HepG2 (cell line): ENCODE measurements around the gene CSTB. TPM values are rescaled to one million over a fixed set of nuclear protein-coding genes. Genes with fewer than 3 reads are reported as not detected.

ENCODE experiments used
- CBX5 ChIP-seq: sonication (generic); formaldehyde crosslinking; IDR thresholded peaks from 2 replicates; pipeline ENCODE4 v1.4.0; 2020; ENCODE audit warnings: missing genetic modification reagents, borderline replicate concordance
- FOXM1 ChIP-seq: sonication (generic); formaldehyde crosslinking; IDR thresholded peaks from 2 replicates; pipeline ENCODE4 v1.5.0; 2020; ENCODE audit warnings: missing genetic modification reagents
- HMG20A ChIP-seq: IDR thresholded peaks from 2 replicates; pipeline ENCODE4 v1.6.1; 2016; ENCODE audit warnings: borderline replicate concordance
- SIX4 ChIP-seq: sonication (generic); formaldehyde crosslinking; IDR thresholded peaks from 2 replicates; pipeline ENCODE4 v1.4.0; 2020; ENCODE audit warnings: missing genetic modification reagents
- TOPORS ChIP-seq: sonication (generic); formaldehyde crosslinking; IDR thresholded peaks from 2 replicates; pipeline ENCODE4 v1.8.0; 2023; ENCODE audit warnings: mild to moderate bottlenecking, missing genetic modification reagents
- WIZ ChIP-seq: sonication (generic); formaldehyde crosslinking; IDR thresholded peaks from 2 replicates; pipeline ENCODE4 v1.5.1; 2020; ENCODE audit warnings: mild to moderate bottlenecking, missing genetic modification reagents
- ZBTB46 ChIP-seq: sonication (generic); formaldehyde crosslinking; IDR thresholded peaks from 2 replicates; pipeline ENCODE4 v1.4.0; 2020; ENCODE audit warnings: mild to moderate bottlenecking, missing genetic modification reagents, borderline replicate concordance
- ZC3H13 ChIP-seq: sonication (generic); formaldehyde crosslinking; IDR thresholded peaks from 2 replicates; pipeline ENCODE4 v1.8.1; 2023; ENCODE audit warnings: mild to moderate bottlenecking, missing genetic modification reagents, moderate library complexity
- ZNF263 ChIP-seq: sonication (generic); formaldehyde crosslinking; IDR thresholded peaks from 2 replicates; pipeline ENCODE4 v1.4.0; 2020; ENCODE audit warnings: missing genetic modification reagents
- ZNF276 ChIP-seq: sonication (generic); formaldehyde crosslinking; IDR thresholded peaks from 2 replicates; pipeline ENCODE4 v1.4.0; 2020; ENCODE audit warnings: mild to moderate bottlenecking, low read depth, missing genetic modification reagents
- ZNF280D ChIP-seq: sonication (generic); formaldehyde crosslinking; IDR thresholded peaks from 2 replicates; pipeline ENCODE4 v1.5.1; 2020; ENCODE audit warnings: mild to moderate bottlenecking, missing genetic modification reagents
- polyA plus RNA-seq, 8 experiments: library from polyadenylated mRNA; depleted of rRNA in 3 of 8; stranded (reverse) in 7 of 8; unstranded in 1 of 8; fragments of >200 nt; fragmentation: Illumina TruSeq in 4 of 8; extraction: Trizol in 4 of 8; gene quantifications; 2 replicates each; pipeline versions ENCODE4 v1.2.1 to v1.2.3, GENCODE V29; 2011 to 2016; ENCODE audit warnings: low read depth in 4 of 8, missing spikeins in 1 of 8, mixed read lengths in 1 of 8; ENCODE audit not compliant: insufficient read depth in 1 of 8
- total RNA-seq, 5 experiments: library from RNA; depleted of rRNA; stranded (reverse); fragments of >200 nt; fragmentation: Illumina TruSeq; extraction: Trizol; gene quantifications; 2 replicates each; pipeline ENCODE4 v1.2.3, GENCODE V29; 2016; ENCODE audit warnings: low read depth in 1 of 5
- TF ChIP-seq, protein P1 (sequence below): sonication (generic); formaldehyde crosslinking; IDR thresholded peaks from 2 replicates; pipeline ENCODE4 v1.4.0; 2020; ENCODE audit warnings: mild to moderate bottlenecking, missing genetic modification reagents
- TF ChIP-seq, protein P2 (sequence below): sonication (generic); formaldehyde crosslinking; IDR thresholded peaks from 2 replicates; pipeline ENCODE4 v1.4.0; 2020; ENCODE audit warnings: missing genetic modification reagents, mild to moderate bottlenecking, borderline replicate concordance
- TF ChIP-seq, protein P3 (sequence below): IDR thresholded peaks from 2 replicates; pipeline ENCODE4 v1.6.1; 2016; ENCODE audit warnings: low read depth, borderline replicate concordance
- TF ChIP-seq, protein P4 (sequence below): IDR thresholded peaks from 2 replicates; pipeline ENCODE4 v1.6.1; 2018; ENCODE audit warnings: missing genetic modification reagents, mild to moderate bottlenecking, missing compliant biosample characterization

Gene CSTB
- total and polyA plus RNA-seq, 2 of the 13 experiments (the other 11 are each of a cell fraction or from before 2014, with no cell fraction given) = 11.7 to 94.1 TPM

DNA sequence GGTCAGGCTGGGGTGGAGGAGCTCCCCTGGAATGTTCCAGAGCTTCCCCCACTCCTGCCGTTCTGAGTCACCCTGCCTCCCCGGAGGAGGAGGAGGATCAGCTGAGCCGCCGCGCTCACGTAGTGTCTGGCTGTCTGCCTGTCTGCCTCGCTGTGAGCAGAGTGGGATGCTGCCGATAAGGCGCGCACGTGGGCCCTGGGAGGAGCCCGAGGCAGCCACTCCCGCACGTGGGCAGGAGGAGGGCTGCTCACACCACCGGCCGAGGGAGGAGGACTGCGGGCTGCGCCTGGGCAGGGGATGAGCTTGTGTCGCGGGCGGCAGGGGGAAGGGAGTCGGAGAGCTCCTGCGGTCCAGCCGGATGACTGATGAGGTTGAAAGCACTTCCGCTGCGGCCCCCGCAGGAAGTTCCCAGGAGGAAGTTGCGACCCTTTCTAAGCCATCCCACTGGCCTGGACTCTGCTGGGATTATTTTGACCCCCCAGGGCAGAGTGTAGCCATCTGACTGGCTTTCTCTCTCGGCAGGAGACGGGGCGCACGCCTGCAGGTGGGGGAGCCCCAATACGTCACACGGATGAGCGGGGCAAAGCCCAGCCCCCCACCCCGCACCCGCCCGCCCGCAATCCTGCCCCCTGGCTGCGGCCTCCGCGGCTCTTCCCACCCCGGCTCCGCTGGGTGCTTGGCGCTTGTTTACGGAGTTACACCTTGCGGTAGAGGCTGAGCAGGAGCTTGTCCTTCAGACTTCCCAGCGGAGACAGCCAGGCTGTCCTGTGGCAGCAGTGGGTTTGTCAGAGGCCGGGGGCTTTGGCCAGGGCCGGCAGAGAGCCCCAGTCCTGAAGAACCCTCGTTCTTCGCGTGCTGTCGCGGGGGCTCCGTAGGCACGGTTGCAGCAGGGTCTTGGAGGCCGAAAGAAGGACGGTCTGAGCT, 47.4 kb downstream of the CSTB start (continued):
- TF ChIP-seq ZNF276 (CRISPR knock-in tag) (no peak), WIZ (no peak), SIX4 (CRISPR knock-in tag) (no peak), CBX5 (CRISPR knock-in tag) (0 out of 2 replicates have a peak, but pooled peaks have one; percentile 83), ZNF263 (CRISPR knock-in tag) (peak; percentile 100), ZBTB46 (no peak), ZNF280D (CRISPR knock-in tag) (peak; percentile 86), HMG20A (no peak), TOPORS (CRISPR knock-in tag) (0 out of 2 replicates have a peak, but pooled peaks have one; percentile 40), FOXM1 (CRISPR knock-in tag) (no peak), ZC3H13 (peak; percentile 71; the same call in 1 of the 2 replicates)
- TF ChIP-seq, protein P1, sequence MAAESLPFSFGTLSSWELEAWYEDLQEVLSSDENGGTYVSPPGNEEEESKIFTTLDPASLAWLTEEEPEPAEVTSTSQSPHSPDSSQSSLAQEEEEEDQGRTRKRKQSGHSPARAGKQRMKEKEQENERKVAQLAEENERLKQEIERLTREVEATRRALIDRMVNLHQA = no peak
- TF ChIP-seq, protein P2, sequence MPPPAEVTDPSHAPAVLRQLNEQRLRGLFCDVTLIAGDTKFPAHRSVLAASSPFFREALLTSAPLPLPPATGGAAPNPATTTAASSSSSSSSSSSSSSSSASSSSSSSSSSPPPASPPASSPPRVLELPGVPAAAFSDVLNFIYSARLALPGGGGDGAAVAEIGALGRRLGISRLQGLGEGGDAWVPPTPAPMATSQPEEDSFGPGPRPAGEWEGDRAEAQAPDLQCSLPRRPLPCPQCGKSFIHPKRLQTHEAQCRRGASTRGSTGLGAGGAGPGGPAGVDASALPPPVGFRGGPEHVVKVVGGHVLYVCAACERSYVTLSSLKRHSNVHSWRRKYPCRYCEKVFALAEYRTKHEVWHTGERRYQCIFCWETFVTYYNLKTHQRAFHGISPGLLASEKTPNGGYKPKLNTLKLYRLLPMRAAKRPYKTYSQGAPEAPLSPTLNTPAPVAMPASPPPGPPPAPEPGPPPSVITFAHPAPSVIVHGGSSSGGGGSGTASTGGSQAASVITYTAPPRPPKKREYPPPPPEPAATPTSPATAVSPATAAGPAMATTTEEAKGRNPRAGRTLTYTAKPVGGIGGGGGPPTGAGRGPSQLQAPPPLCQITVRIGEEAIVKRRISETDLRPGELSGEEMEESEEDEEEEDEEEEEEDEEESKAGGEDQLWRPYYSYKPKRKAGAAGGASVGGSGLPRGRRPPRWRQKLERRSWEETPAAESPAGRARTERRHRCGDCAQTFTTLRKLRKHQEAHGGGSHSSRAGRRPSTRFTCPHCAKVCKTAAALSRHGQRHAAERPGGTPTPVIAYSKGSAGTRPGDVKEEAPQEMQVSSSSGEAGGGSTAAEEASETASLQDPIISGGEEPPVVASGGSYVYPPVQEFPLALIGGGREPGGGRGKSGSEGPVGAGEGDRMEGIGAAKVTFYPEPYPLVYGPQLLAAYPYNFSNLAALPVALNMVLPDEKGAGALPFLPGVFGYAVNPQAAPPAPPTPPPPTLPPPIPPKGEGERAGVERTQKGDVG = 0 out of 2 replicates have a peak, but pooled peaks have one; percentile 13
- TF ChIP-seq, protein P3, sequence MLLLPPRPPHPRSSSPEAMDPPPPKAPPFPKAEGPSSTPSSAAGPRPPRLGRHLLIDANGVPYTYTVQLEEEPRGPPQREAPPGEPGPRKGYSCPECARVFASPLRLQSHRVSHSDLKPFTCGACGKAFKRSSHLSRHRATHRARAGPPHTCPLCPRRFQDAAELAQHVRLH = peak; percentile 85; the same call in 1 of the 2 replicates
- TF ChIP-seq, protein P4, sequence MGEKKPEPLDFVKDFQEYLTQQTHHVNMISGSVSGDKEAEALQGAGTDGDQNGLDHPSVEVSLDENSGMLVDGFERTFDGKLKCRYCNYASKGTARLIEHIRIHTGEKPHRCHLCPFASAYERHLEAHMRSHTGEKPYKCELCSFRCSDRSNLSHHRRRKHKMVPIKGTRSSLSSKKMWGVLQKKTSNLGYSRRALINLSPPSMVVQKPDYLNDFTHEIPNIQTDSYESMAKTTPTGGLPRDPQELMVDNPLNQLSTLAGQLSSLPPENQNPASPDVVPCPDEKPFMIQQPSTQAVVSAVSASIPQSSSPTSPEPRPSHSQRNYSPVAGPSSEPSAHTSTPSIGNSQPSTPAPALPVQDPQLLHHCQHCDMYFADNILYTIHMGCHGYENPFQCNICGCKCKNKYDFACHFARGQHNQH = peak; percentile 83
